Activated naive CD4-positive, alpha-beta T cell treated with anti-CD3 and anti-CD28 coated beads for 36 hours (primary cell): ENCODE data around the gene MARCKSL1. TPM values are rescaled to one million over a fixed set of nuclear protein-coding genes. Genes with fewer than 3 reads are reported as not detected.

Source experiments
- CTCF ChIA-PET: fragments of 350-600 bp; sonication (Branson Sonifier 250); formaldehyde crosslinking; loops from one replicate; lab custom pipeline; 2021; ENCODE audit warnings: antibody characterized with exemption; lab: Charles Lee
- DNase-seq: peaks from one replicate; pipeline ENCODE4 v3.0.0-alpha.2; 2020
- H3K27ac Mint-ChIP-seq: one replicate; pipeline ENCODE4 v1.8.0; 2021; ENCODE audit warnings: mild to moderate bottlenecking, mixed read lengths
- H3K27me3 Mint-ChIP-seq: one replicate; pipeline ENCODE4 v1.8.0; 2021; ENCODE audit warnings: low read depth, mixed read lengths
- H3K36me3 Mint-ChIP-seq: one replicate; pipeline ENCODE4 v1.8.0; 2021; ENCODE audit warnings: low read depth, mixed read lengths
- H3K4me1 Mint-ChIP-seq: one replicate; pipeline ENCODE4 v1.8.0; 2021; ENCODE audit warnings: low read depth, mixed read lengths
- H3K4me3 Mint-ChIP-seq: one replicate; pipeline ENCODE4 v1.8.0; 2021; ENCODE audit warnings: mild to moderate bottlenecking, moderate library complexity, mixed read lengths
- H3K9me3 Mint-ChIP-seq: one replicate; pipeline ENCODE4 v1.8.0; 2021; ENCODE audit warnings: mixed read lengths
- intact Hi-C: fragments of 100-400 bp; cut with micrococcal nuclease; formaldehyde crosslinking; loops from one replicate; pipeline ENCODE4 v1.15.1; 2023
- total RNA-seq, 2 experiments: library from RNA; stranded (reverse); gene quantifications; one replicate each; pipeline ENCODE4 v1.2.3, GENCODE V29; 2021

MARCKSL1 gene
- 10 to 100 TPM; 14.4 to 15.9 TPM for total RNA-seq

GRCh38 chr1:32335790-32336590 lies at the start of gene MARCKSL1:
MARCKSL1 (minus strand) TSS chr1:32336233; CDS start chr1:32336033, 200 bp downstream.
- Mint-ChIP-seq H3K4me1 (peaks cover 51% of the 10 kb centered on the region), H3K27me3 (no peaks in the 10 kb centered on the region), H3K9me3 (no peaks in the 10 kb centered on the region), H3K36me3 (peaks cover 9% of the 10 kb centered on the region), H3K27ac (peak within 1 kb of the TSS; percentile 37), H3K4me3 (peak within 1 kb of the TSS; percentile 75)
- intact Hi-C loops, result loop anchor here (2.0 to 5.0 kb wide), 6 partner anchors 37 to 1574 kb away; partner anchors contain the start of genes BSDC1, HDAC1 and LCK
- peak; percentile 67 for DNase-seq
- CTCF ChIA-PET, result interaction anchor here (1.0 to 1.5 kb wide), 6 partner anchors 9 to 137 kb away, joined by 3 to 7 read pairs (median 4); partner anchors contain the start of gene HDAC1

- intact Hi-C loops, result no loop called here
- H3K4me1 Mint-ChIP-seq, result no peaks in the 10 kb centered on the region
- DNase-seq, result no peak
- H3K27ac Mint-ChIP-seq, result no peak overlapping the region
- peaks cover 17% of the 10 kb centered on the region for H3K36me3 Mint-ChIP-seq
- no peak overlapping the region for H3K4me3 Mint-ChIP-seq
- CTCF ChIA-PET, result no interaction called here
- no peaks in the 10 kb centered on the region for H3K9me3 Mint-ChIP-seq
- no peaks in the 10 kb centered on the region for H3K27me3 Mint-ChIP-seq
These were observed 44.0 kb upstream of the MARCKSL1 start for GRCh38 chr1:32380057-32380456.

GRCh38 chr1:32377541-32378220 lies 41.6 kb upstream of the MARCKSL1 start:
- Mint-ChIP-seq H3K9me3 (no peaks in the 10 kb centered on the region), H3K36me3 (peaks cover 21% of the 10 kb centered on the region), H3K4me1 (peaks cover 5% of the 10 kb centered on the region), H3K27me3 (no peaks in the 10 kb centered on the region), H3K4me3 (no peak overlapping the region), H3K27ac (no peak overlapping the region)
- intact Hi-C loops, result no loop called here
- CTCF ChIA-PET, result interaction anchor here (0.6 kb wide), 1 partner anchor 19 kb away, joined by 4 read pairs; no protein-coding TSS in a partner anchor
- DNase-seq, result no peak

GRCh38 chr1:32376199-32376598 lies 40.2 kb upstream of the MARCKSL1 start:
- Mint-ChIP-seq H3K4me3 (no peak overlapping the region), H3K36me3 (peaks cover 26% of the 10 kb centered on the region), H3K27me3 (no peaks in the 10 kb centered on the region), H3K9me3 (no peaks in the 10 kb centered on the region), H3K4me1 (peaks cover 16% of the 10 kb centered on the region), H3K27ac (no peak overlapping the region)
- intact Hi-C loops, result no loop called here
- DNase-seq, result no peak
- CTCF ChIA-PET, result interaction anchor here (0.7 kb wide), 1 partner anchor 234 kb away, joined by 3 read pairs; no protein-coding TSS in a partner anchor

GRCh38 chr1:32373996-32374592 lies 38.1 kb upstream of the MARCKSL1 start:
- CTCF ChIA-PET, result interaction anchor here (0.5 kb wide), 1 partner anchor 159 kb away, joined by 4 read pairs; no protein-coding TSS in a partner anchor
- intact Hi-C loops, result loop anchor here (2.0 kb wide), 1 partner anchor 39 kb away; no protein-coding TSS in a partner anchor
- H3K4me3 Mint-ChIP-seq, result no peak overlapping the region
- peaks cover 18% of the 10 kb centered on the region for H3K36me3 Mint-ChIP-seq
- H3K4me1 Mint-ChIP-seq, result peaks cover 16% of the 10 kb centered on the region
- H3K27ac Mint-ChIP-seq, result no peak overlapping the region
- no peaks in the 10 kb centered on the region for H3K9me3 Mint-ChIP-seq
- DNase-seq, result no peak
- H3K27me3 Mint-ChIP-seq, result no peaks in the 10 kb centered on the region

GRCh38 chr1:32372149-32372756 lies 36.2 kb upstream of the MARCKSL1 start:
- peak overlapping the region; percentile 21 for H3K27ac Mint-ChIP-seq
- intact Hi-C loops, result loop anchor here (2.0 kb wide), 1 partner anchor 37 kb away; no protein-coding TSS in a partner anchor
- CTCF ChIA-PET, result interaction anchor here (0.6 to 2.0 kb wide), 7 partner anchors 29 to 364 kb away, joined by 3 to 10 read pairs (median 3); no protein-coding TSS in a partner anchor
- no peak overlapping the region for H3K4me3 Mint-ChIP-seq
- DNase-seq, result peak; percentile 55
- H3K27me3 Mint-ChIP-seq, result no peaks in the 10 kb centered on the region
- H3K9me3 Mint-ChIP-seq, result no peaks in the 10 kb centered on the region
- peaks cover 12% of the 10 kb centered on the region for H3K36me3 Mint-ChIP-seq
- peaks cover 16% of the 10 kb centered on the region for H3K4me1 Mint-ChIP-seq

GRCh38 chr1:32367912-32368635 lies 32.0 kb upstream of the MARCKSL1 start:
- Mint-ChIP-seq H3K36me3 (peaks cover 14% of the 10 kb centered on the region), H3K4me1 (peaks cover 14% of the 10 kb centered on the region), H3K27me3 (no peaks in the 10 kb centered on the region), H3K4me3 (no peak overlapping the region), H3K27ac (no peak overlapping the region), H3K9me3 (no peaks in the 10 kb centered on the region)
- no peak for DNase-seq
- CTCF ChIA-PET, result interaction anchor here (0.8 kb wide), 1 partner anchor 152 kb away, joined by 3 read pairs; no protein-coding TSS in a partner anchor
- intact Hi-C loops, result no loop called here

GRCh38 chr1:32365445-32365844 lies 29.4 kb upstream of the MARCKSL1 start:
- no peak overlapping the region for H3K27ac Mint-ChIP-seq
- no peaks in the 10 kb centered on the region for H3K27me3 Mint-ChIP-seq
- H3K4me1 Mint-ChIP-seq, result peaks cover 10% of the 10 kb centered on the region
- peaks cover 10% of the 10 kb centered on the region for H3K36me3 Mint-ChIP-seq
- DNase-seq, result no peak
- no peaks in the 10 kb centered on the region for H3K9me3 Mint-ChIP-seq
- intact Hi-C loops, result no loop called here
- CTCF ChIA-PET, result interaction anchor here (0.6 to 1.1 kb wide), 2 partner anchors 150 to 155 kb away, joined by 3 to 4 read pairs; no protein-coding TSS in a partner anchor
- H3K4me3 Mint-ChIP-seq, result no peak overlapping the region

GRCh38 chr1:32364836-32365235 lies 28.8 kb upstream of the MARCKSL1 start:
- intact Hi-C loops, result loop anchor here (5.0 kb wide), 1 partner anchor 148 kb away; no protein-coding TSS in a partner anchor
- H3K9me3 Mint-ChIP-seq, result no peaks in the 10 kb centered on the region
- peaks cover 14% of the 10 kb centered on the region for H3K4me1 Mint-ChIP-seq
- H3K27ac Mint-ChIP-seq, result no peak overlapping the region
- H3K36me3 Mint-ChIP-seq, result peaks cover 10% of the 10 kb centered on the region
- no peaks in the 10 kb centered on the region for H3K27me3 Mint-ChIP-seq
- no peak overlapping the region for H3K4me3 Mint-ChIP-seq
- CTCF ChIA-PET, result interaction anchor here (1.1 kb wide), 1 partner anchor 149 kb away, joined by 3 read pairs; no protein-coding TSS in a partner anchor
- no peak for DNase-seq

- H3K36me3 Mint-ChIP-seq, result peaks cover 10% of the 10 kb centered on the region
- H3K27ac Mint-ChIP-seq, result no peak overlapping the region
- CTCF ChIA-PET, result no interaction called here
These were observed 27.7 kb upstream of the MARCKSL1 start for GRCh38 chr1:32363713-32364112.

More at GRCh38 chr1:32363713-32364112, 27.7 kb upstream of the MARCKSL1 start:
- peaks cover 20% of the 10 kb centered on the region for H3K4me1 Mint-ChIP-seq
- no peaks in the 10 kb centered on the region for H3K27me3 Mint-ChIP-seq
- no peak for DNase-seq
- intact Hi-C loops, result loop anchor here (5.0 kb wide), 1 partner anchor 146 kb away; no protein-coding TSS in a partner anchor
- H3K9me3 Mint-ChIP-seq, result no peaks in the 10 kb centered on the region
- no peak overlapping the region for H3K4me3 Mint-ChIP-seq
